H1 (cell line): ENCODE results near the gene PPP2R3A. TPM values are rescaled to one million over a fixed set of nuclear protein-coding genes. Genes with fewer than 3 reads are reported as not detected.

Source experiments
- CBX5 ChIP-seq: fragments of 300-800, 300-1000 bp; sonication (generic); IDR thresholded peaks from 2 replicates; pipeline ENCODE4 v1.7.1; 2016; ENCODE audit warnings: antibody characterized with exemption, low read length, low read depth
- CEBPB ChIP-seq: IDR thresholded peaks from 2 replicates; pipeline ENCODE4 v1.6.1; 2012; ENCODE audit warnings: low read depth, low read length
- CTBP2 ChIP-seq: IDR thresholded peaks from 2 replicates; pipeline ENCODE4 v1.7.0; 2011; ENCODE audit warnings: borderline replicate concordance, mild to moderate bottlenecking, moderate library complexity, mixed read lengths, low read length; ENCODE audit not compliant: insufficient read depth, insufficient read length
- NANOG ChIP-seq: IDR thresholded peaks from 2 replicates; pipeline ENCODE4 v1.6.1; 2011; ENCODE audit warnings: low read length, low read depth, mild to moderate bottlenecking, inconsistent platforms; ENCODE audit not compliant: insufficient read depth, poor library complexity, severe bottlenecking
- RBBP5 ChIP-seq: IDR thresholded peaks from 2 replicates; pipeline ENCODE4 v1.7.1; 2012; ENCODE audit warnings: low read depth, mild to moderate bottlenecking, inconsistent platforms, low read length, moderate library complexity, borderline replicate concordance
- SP2 ChIP-seq: IDR thresholded peaks from 2 replicates; pipeline ENCODE4 v1.6.1; 2012; ENCODE audit warnings: mild to moderate bottlenecking, low read length, inconsistent platforms
- YY1 ChIP-seq: IDR thresholded peaks from 2 replicates; pipeline ENCODE4 v1.6.1; 2011; ENCODE audit warnings: low read depth, mild to moderate bottlenecking, low read length
- polyA plus RNA-seq, 7 experiments: library from polyadenylated mRNA; depleted of rRNA in 3 of 7; stranded (reverse) in 5 of 7; unstranded in 2 of 7; fragments of >200 nt in 5 of 7; fragments of 200-250 nt in 2 of 7; gene quantifications; 1 replicate in 5 of 7; 2 replicates in 1 of 7; 4 replicates in 1 of 7; pipeline versions ENCODE4 v1.2.1 to v1.2.3, GENCODE V29; 2011 to 2013; ENCODE audit warnings: missing spikeins in 2 of 7, mixed read lengths in 2 of 7
- total RNA-seq: library from RNA; stranded (reverse); fragmentation: NEBNext Ultra II Directional; extraction: Animal tissue kit (Norgen Biotek cat#: 25700); gene quantifications from 2 replicates; pipeline ENCODE4 v1.2.1, GENCODE V29; 2021
- TF ChIP-seq, protein P1 (sequence below): IDR thresholded peaks from 2 replicates; pipeline ENCODE4 v1.6.1; 2011; ENCODE audit warnings: low read depth, mild to moderate bottlenecking, low read length; ENCODE audit not compliant: insufficient read depth

The PPP2R3A gene
- total and polyA plus RNA-seq, 2 of the 8 experiments (the other 6 are each of a cell fraction or from before 2014, with no cell fraction given): 4.1 to 15.2 TPM

GRCh38 chr3:136075811-136076210 lies 110.3 kb downstream of the PPP2R3A start (continued):
- TF ChIP-seq CTBP2: no peak
- no peak for TF ChIP-seq CBX5
- TF ChIP-seq, protein P1, sequence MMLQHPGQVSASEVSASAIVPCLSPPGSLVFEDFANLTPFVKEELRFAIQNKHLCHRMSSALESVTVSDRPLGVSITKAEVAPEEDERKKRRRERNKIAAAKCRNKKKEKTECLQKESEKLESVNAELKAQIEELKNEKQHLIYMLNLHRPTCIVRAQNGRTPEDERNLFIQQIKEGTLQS: no peak
- no peak for TF ChIP-seq SP2
- TF ChIP-seq YY1: no peak
- no peak for TF ChIP-seq NANOG
- TF ChIP-seq CEBPB: no peak
- no peak for TF ChIP-seq RBBP5
- TF ChIP-seq, all 59 proteins: peak for 0
